Measurements from ENCODE around the gene SLC6A17. TPM values are rescaled to one million over a fixed set of nuclear protein-coding genes. Genes with fewer than 3 reads are reported as not detected.

The SLC6A17 gene
- total RNA-seq: 60.0 TPM

DNA sequence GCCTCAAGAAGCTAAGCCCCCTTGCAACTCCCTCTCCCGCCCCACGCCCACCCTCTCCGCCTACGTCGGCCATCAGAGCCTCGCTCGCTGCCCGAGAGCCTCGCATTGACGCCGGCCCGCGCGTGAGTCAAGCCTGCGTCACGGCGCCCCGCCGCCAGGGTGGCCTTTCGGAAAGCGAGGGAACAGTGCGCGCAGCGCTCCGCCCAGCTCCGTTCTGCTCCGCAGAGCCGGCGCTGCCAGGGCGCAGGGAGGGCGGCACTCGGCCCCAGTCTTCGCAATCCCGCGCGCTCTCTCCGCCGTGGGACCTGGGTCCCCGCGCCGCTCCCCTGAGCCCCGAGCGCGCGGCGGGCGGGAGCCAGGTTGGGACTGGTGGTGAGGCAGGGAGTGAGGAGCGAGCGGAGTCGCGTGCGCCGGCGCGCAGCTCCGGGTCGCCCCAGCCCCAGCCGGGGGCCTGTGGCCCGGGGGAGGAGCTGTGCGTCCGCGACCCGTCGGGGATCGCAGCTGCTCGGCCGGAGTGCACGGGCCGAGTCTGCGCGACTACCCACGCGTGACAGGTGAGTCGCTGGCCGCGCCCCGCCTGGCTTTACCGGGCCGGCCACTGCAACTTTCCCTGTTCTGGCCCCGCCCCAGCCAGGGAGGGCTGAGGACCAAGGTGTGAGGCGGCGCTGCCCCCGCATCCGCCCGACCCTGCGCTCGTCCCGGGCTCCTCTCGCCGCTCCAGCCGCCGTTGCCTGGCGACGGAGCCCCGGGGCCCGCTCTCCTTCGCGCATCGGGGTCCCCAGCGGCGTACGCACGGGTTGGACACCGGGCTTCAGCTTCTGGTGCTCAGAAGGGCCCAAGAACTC is at the start of gene SLC6A17:
SLC6A17 (plus strand) TSS at position 165 of the 845 bp plus-strand sequence. CDS start 16,436 bp downstream, outside the sequence.

DNA sequence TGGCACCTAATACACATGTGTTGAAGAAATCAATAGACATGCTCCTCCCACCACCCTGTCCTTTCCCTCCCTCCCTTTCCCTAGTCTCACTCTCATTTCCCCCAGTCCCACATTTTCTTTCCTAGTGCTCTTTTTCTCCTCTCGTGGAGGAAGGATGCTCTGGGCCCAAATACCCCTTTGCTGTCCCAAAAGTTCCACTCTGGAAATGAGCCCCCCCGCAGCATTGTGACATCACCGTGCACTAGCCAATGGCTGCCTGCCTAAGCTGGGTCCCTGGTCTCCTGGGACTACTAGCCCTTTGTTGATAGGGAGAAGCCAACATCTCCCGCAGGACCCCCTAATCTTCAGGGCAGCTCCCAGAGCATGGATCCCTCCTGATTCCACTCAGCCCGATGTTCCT is 38.2 kb upstream of the SLC6A17 start, which contains the start of gene UBL4B:
UBL4B (plus strand) TSS at position 301 of the 400 bp plus-strand sequence; CDS start at position 393, 92 bp downstream.

DNA sequence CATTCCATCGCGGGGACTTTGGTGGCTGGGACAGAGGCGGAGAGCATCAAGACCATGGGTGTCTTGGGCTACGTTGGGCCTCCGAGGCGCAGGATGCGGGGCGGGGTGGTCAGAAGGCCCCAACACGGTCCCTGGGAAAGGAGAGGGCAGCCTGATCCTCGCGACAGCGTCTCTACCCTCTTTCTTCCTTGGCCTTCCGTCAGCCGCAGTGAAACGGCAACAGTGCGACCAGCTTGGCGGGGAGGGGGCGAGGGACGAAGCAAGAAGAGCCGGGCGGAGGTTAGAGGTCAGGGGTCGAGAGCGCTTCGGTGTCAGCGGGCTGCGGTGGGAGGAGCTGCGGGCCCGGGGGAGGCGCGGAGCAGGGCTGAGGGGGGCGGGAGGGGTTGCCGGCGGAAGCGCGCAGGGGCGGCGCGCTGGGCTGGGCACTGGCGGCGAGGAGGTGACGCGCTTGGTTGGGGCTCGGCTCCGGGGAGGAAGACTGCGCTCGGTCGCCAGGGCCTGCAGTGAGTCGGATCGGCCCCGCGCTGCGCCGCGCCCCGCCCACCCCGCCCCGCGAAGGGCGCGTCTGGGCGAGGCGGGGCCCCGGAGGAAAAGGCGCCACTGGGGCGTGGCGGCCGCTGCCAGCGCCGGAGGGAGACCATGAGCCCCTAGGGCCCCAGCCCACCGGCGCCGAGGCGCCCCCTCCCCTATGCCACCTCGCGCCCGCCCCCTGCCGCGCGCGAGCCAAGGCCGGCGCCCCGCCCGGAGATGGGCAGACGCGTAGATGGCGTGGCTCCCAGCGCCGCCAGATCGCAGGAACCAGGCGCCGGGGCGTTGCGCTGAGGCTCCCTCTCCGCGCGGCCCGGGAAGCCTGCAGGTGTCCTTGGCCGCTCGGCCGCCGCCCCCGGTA is 59.7 kb downstream of the SLC6A17 start, which contains the start of gene KCNC4:
KCNC4 (plus strand) TSS at position 600 of the 889 bp plus-strand sequence. CDS start 1,186 bp downstream, outside the sequence.

Other genes with a start within 250 kb of the SLC6A17 start
- 13.6 TPM for gene CSF1, start 239.6 kb upstream of the SLC6A17 start, total RNA-seq
- gene AHCYL1, start 165.7 kb upstream of the SLC6A17 start, total RNA-seq: 66.0 TPM
- gene STRIP1, start 115.9 kb upstream of the SLC6A17 start, total RNA-seq: 86.5 TPM
- gene ALX3, start 79.8 kb upstream of the SLC6A17 start, total RNA-seq: 2.5 TPM
- 1.3 TPM for gene UBL4B, start 38.1 kb upstream of the SLC6A17 start, total RNA-seq
- gene KCNC4, start 59.8 kb downstream of the SLC6A17 start, total RNA-seq: 15.0 TPM
- 63.2 TPM for gene RBM15, start 188.9 kb downstream of the SLC6A17 start, total RNA-seq
- 13.6 TPM for gene SLC16A4, start 240.5 kb downstream of the SLC6A17 start, total RNA-seq